Measurements from ENCODE around the gene NFE2L2. TPM values are rescaled to one million over a fixed set of nuclear protein-coding genes. Genes with fewer than 3 reads are reported as not detected.
"Not testable (repeated sequence)": the region's sequence is repeated elsewhere in the genome, so short reads cannot be mapped to it uniquely, and the experiment has no call there.

Gene NFE2L2
- total RNA-seq, 4 donors from 2014 or later, result 33.0 to 93.3 (median 59.1) TPM

GRCh38 chr2:177204417-177204816 lies 60.1 kb downstream of the NFE2L2 start:
- Histone ChIP-seq H3K27me3 (no peaks in the 10 kb centered on the region), H3K9me3 (no peaks in the 10 kb centered on the region), H3K4me1 (no peaks in the 10 kb centered on the region), H3K36me3 (no peaks in the 10 kb centered on the region), H3K27ac (no peak overlapping the region), H3K4me3 (no peak overlapping the region)
- in situ Hi-C loops (cut with MboI; ENCODE audit: low sequenced_read_pairs in 4 of 4) (no loop called here), intact Hi-C loops (cut with DNase I; ENCODE audit: low total_unique reads) (no loop called here)
- ATAC-seq (no peak), DNase-seq (no peak)
- TF ChIP-seq CTCF (IDR thresholded peaks at IDR 0.05 in 4 of 5, conservative IDR thresholded peaks at IDR 0.05 in 1 of 5) (no peak), POLR2A (IDR thresholded peaks at IDR 0.05) (no peak)

- Histone ChIP-seq H3K36me3 (no peaks in the 10 kb centered on the region), H3K27ac (no peak overlapping the region), H3K4me1 (no peaks in the 10 kb centered on the region), H3K4me3 (no peak overlapping the region), H3K27me3 (no peaks in the 10 kb centered on the region), H3K9me3 (no peaks in the 10 kb centered on the region)
- no peak for DNase-seq
- TF ChIP-seq CTCF (IDR thresholded peaks at IDR 0.05 in 4 of 5, conservative IDR thresholded peaks at IDR 0.05 in 1 of 5) (no peak), POLR2A (IDR thresholded peaks at IDR 0.05) (no peak)
- no peak for ATAC-seq
- in situ Hi-C loops (cut with MboI; ENCODE audit: low sequenced_read_pairs in 4 of 4), result no loop called here
- intact Hi-C loops (cut with DNase I; ENCODE audit: low total_unique reads), result no loop called here
These were observed 62.6 kb downstream of the NFE2L2 start for GRCh38 chr2:177201919-177202346.

GRCh38 chr2:177200419-177200818 lies 64.1 kb downstream of the NFE2L2 start:
- intact Hi-C loops (cut with DNase I; ENCODE audit: low total_unique reads); H3K4me1 ChIP-seq; DNase-seq; in situ Hi-C loops (cut with MboI; ENCODE audit: low sequenced_read_pairs in 4 of 4); ATAC-seq; H3K4me3 ChIP-seq; H3K9me3 ChIP-seq; H3K27me3 ChIP-seq; H3K27ac ChIP-seq; H3K36me3 ChIP-seq: not testable (repeated sequence)

- TF ChIP-seq POLR2A (IDR thresholded peaks at IDR 0.05), result no peak
- no peak for TF ChIP-seq CTCF (IDR thresholded peaks at IDR 0.05 in 4 of 5, conservative IDR thresholded peaks at IDR 0.05 in 1 of 5)
- DNase-seq (no peak), ATAC-seq (no peak)
- Histone ChIP-seq H3K4me1 (no peaks in the 10 kb centered on the region), H3K27me3 (no peaks in the 10 kb centered on the region), H3K36me3 (no peaks in the 10 kb centered on the region), H3K4me3 (no peak overlapping the region), H3K9me3 (no peaks in the 10 kb centered on the region), H3K27ac (no peak overlapping the region)
- in situ Hi-C loops (cut with MboI; ENCODE audit: low sequenced_read_pairs in 4 of 4), result loop anchor here in 1 of 4 donors (25.0 kb wide), 1 partner anchor 92 kb away; no protein-coding TSS in a partner anchor
- intact Hi-C loops (cut with DNase I; ENCODE audit: low total_unique reads), result no loop called here
These were observed 69.3 kb downstream of the NFE2L2 start for GRCh38 chr2:177195194-177195593.

- no peak overlapping the region for H3K27ac ChIP-seq
- intact Hi-C loops (cut with DNase I; ENCODE audit: low total_unique reads), result no loop called here
- no peak for ATAC-seq
- H3K9me3 ChIP-seq, result no peaks in the 10 kb centered on the region
- no peaks in the 10 kb centered on the region for H3K36me3 ChIP-seq
- in situ Hi-C loops (cut with MboI; ENCODE audit: low sequenced_read_pairs in 4 of 4), result loop anchor here in 1 of 4 donors (25.0 kb wide), 1 partner anchor 94 kb away; no protein-coding TSS in a partner anchor
- no peaks in the 10 kb centered on the region for H3K27me3 ChIP-seq
- TF ChIP-seq POLR2A (IDR thresholded peaks at IDR 0.05) (no peak), CTCF (IDR thresholded peaks at IDR 0.05 in 4 of 5, conservative IDR thresholded peaks at IDR 0.05 in 1 of 5) (no peak)
- H3K4me1 ChIP-seq, result no peaks in the 10 kb centered on the region
- no peak for DNase-seq
- H3K4me3 ChIP-seq, result no peak overlapping the region
These were observed 71.3 kb downstream of the NFE2L2 start for GRCh38 chr2:177193240-177193639.

All from gastrocnemius medialis (tissue), 4 donors.